Panc1 (cell line): ENCODE measurements around the gene ACOXL. TPM values are rescaled to one million over a fixed set of nuclear protein-coding genes. Genes with fewer than 3 reads are reported as not detected.
A peak's percentile ranks its signal among the peaks of the same experiment; 100 is the strongest.

ENCODE experiments used
- ATAC-seq: fragments of 200-7000 bp; cut with Tn5 transposase; 2 replicates; pipeline ENCODE4 v1.9.1; 2020; ENCODE audit warnings: mild to moderate bottlenecking, moderate library complexity
- BruUV-seq: library from RNA; stranded (reverse); fragments of 400-500 nt; replicated peaks from 2 replicates; lab custom pipeline; 2021; lab: Mats Ljungman, UMichigan
- CTCF ChIA-PET: fragments of 300-600 bp; sonication (Branson Sonifier 250); formaldehyde crosslinking; loops from one replicate; lab custom pipeline; 2022; ENCODE audit warnings: antibody characterized with exemption; lab: Charles Lee
- POLR2A ChIA-PET: fragments of 300-600 bp; sonication (Branson Sonifier 250); formaldehyde crosslinking; loops from one replicate; lab custom pipeline; 2022; ENCODE audit warnings: antibody characterized with exemption; lab: Charles Lee
- DNase-seq: peaks from one replicate; pipeline ENCODE4 v3.0.0-alpha.2; 2010; ENCODE audit warnings: low read depth, low spot score
- H3K27ac ChIP-seq: 2 replicates; pipeline ENCODE4 v1.5.1; 2011; ENCODE audit warnings: mild to moderate bottlenecking, low read length, inconsistent platforms
- H3K27me3 ChIP-seq: fragments of 200-500 bp; sonication (Bioruptor generic); 2 replicates; pipeline ENCODE4 v1.6.0; 2014; ENCODE audit warnings: low read length, inconsistent platforms; ENCODE audit not compliant: control insufficient read depth, insufficient read depth
- H3K36me3 ChIP-seq: fragments of 200-500 bp; sonication (Bioruptor generic); 2 replicates; pipeline ENCODE4 v1.5.1; 2014; ENCODE audit warnings: inconsistent platforms, mild to moderate bottlenecking, low read length, moderate library complexity; ENCODE audit not compliant: control insufficient read depth, insufficient read depth
- H3K4me1 ChIP-seq: 2 replicates; pipeline ENCODE4 v1.5.1; 2011; ENCODE audit warnings: inconsistent platforms, mild to moderate bottlenecking, low read length, moderate library complexity; ENCODE audit not compliant: control insufficient read depth, insufficient read depth
- H3K4me3 ChIP-seq, 2 experiments: 2 replicates each; pipeline ENCODE4 v1.5.1; 2011 to 2012; ENCODE audit warnings: low read depth in 2 of 2, low read length in 2 of 2, mild to moderate bottlenecking in 2 of 2, inconsistent platforms in 1 of 2, moderate library complexity in 1 of 2
- H3K9me3 ChIP-seq: fragments of 200-500 bp; sonication (Bioruptor generic); 2 replicates; pipeline ENCODE4 v1.5.1; 2014; ENCODE audit warnings: low read depth, mild to moderate bottlenecking, inconsistent platforms, low read length, moderate library complexity; ENCODE audit not compliant: control insufficient read depth, insufficient read depth
- CTCF ChIP-seq: fragments of 450-650 bp; IDR thresholded peaks from 2 replicates; pipeline ENCODE4 v1.5.1; 2017; ENCODE audit warnings: mild to moderate bottlenecking
- POLR2AphosphoS5 ChIP-seq: IDR thresholded peaks from 2 replicates; pipeline ENCODE4 v1.6.1; 2012; ENCODE audit warnings: mild to moderate bottlenecking, low read depth, low read length, moderate library complexity
- REST ChIP-seq, 2 experiments: IDR thresholded peaks; 2 replicates each; pipeline ENCODE4 v1.6.1; 2011 to 2012; ENCODE audit warnings: low read depth in 2 of 2, control low read depth in 1 of 2, low read length in 1 of 2, mild to moderate bottlenecking in 1 of 2, moderate library complexity in 1 of 2; ENCODE audit not compliant: insufficient read depth in 1 of 2
- SIN3A ChIP-seq: IDR thresholded peaks from 2 replicates; pipeline ENCODE4 v1.6.1; 2012; ENCODE audit warnings: low read depth, mild to moderate bottlenecking, low read length, moderate library complexity, borderline replicate concordance; ENCODE audit not compliant: insufficient read depth
- TCF7L2 ChIP-seq: IDR thresholded peaks from 2 replicates; pipeline ENCODE4 v1.6.1; 2011; ENCODE audit warnings: mild to moderate bottlenecking, low read depth, low read length, inconsistent platforms
- in situ Hi-C: cut with HindIII; loops from 2 replicates; pipeline ENCODE4 v1.10.0; 2016; ENCODE audit warnings: low sequenced_read_pairs, low pct_unique_long_range_greater_than_20kb
- intact Hi-C: fragments of 100-400 bp; cut with micrococcal nuclease; formaldehyde crosslinking; loops from one replicate; pipeline ENCODE4 v1.10.0; 2022; ENCODE audit not compliant: unreplicated experiment
- total RNA-seq: library from RNA; stranded (reverse); gene quantifications from one replicate; pipeline ENCODE4 v1.2.1, GENCODE V29; 2021; ENCODE audit not compliant: unreplicated experiment

Gene ACOXL
- total RNA-seq, 1 experiment from 2014 or later: 4.9 TPM

- H3K36me3 ChIP-seq: no peaks in the 10 kb centered on the region; the same call in 1 of the 2 replicates
- DNase-seq (no peak), ATAC-seq (no peak)
- no peak for TF ChIP-seq TCF7L2
- TF ChIP-seq POLR2AphosphoS5: no peak
- TF ChIP-seq REST (IDR thresholded peaks at IDR 0.05; ENCODE audit: insufficient read depth in 1 of 2, low read depth in 2 of 2, low read length in 1 of 2): no peak
- no peak for TF ChIP-seq CTCF
- TF ChIP-seq SIN3A: no peak
- ChIA-PET POLR2A (no interaction called here), CTCF (interaction anchor here (0.5 kb wide), 1 partner anchor 11 kb away, joined by 3 read pairs; no protein-coding TSS in a partner anchor)
- intact Hi-C loops: no loop called here
- no peak overlapping the region for H3K4me3 ChIP-seq
- no peaks in the 10 kb centered on the region; the same call in 1 of the 2 replicates for H3K4me1 ChIP-seq
- H3K27me3 ChIP-seq: peaks cover 9% of the 10 kb centered on the region
- no TSS peak for BruUV-seq
- H3K9me3 ChIP-seq: no peaks in the 10 kb centered on the region; the same call in 1 of the 2 replicates
- in situ Hi-C loops: no loop called here
- H3K27ac ChIP-seq: no peak overlapping the region
These were observed 5.4 kb downstream of the ACOXL start for GRCh38 chr2:110737783-110738182.

- in situ Hi-C loops: no loop called here
- POLR2A ChIA-PET: no interaction called here
These were observed 8.5 kb downstream of the ACOXL start for GRCh38 chr2:110740747-110741349.

More at GRCh38 chr2:110740747-110741349, 8.5 kb downstream of the ACOXL start:
- Histone ChIP-seq H3K27ac (0 out of 2 replicates have a peak overlapping the region, but pooled peaks have one; percentile 18), H3K9me3 (no peaks in the 10 kb centered on the region; the same call in 1 of the 2 replicates), H3K4me3 (no peak overlapping the region), H3K27me3 (no peaks in the 10 kb centered on the region), H3K36me3 (no peaks in the 10 kb centered on the region), H3K4me1 (no peaks in the 10 kb centered on the region; the same call in 1 of the 2 replicates)
- no peak for TF ChIP-seq POLR2AphosphoS5
- no peak for TF ChIP-seq SIN3A
- TF ChIP-seq TCF7L2: no peak
- no peak for TF ChIP-seq REST (IDR thresholded peaks at IDR 0.05; ENCODE audit: insufficient read depth in 1 of 2, low read depth in 2 of 2, low read length in 1 of 2)
- TF ChIP-seq CTCF: no peak
- CTCF ChIA-PET: no interaction called here
- ATAC-seq (no peak), DNase-seq (no peak)
- intact Hi-C loops: no loop called here
- no TSS peak for BruUV-seq
